PC-9 (cell line): ENCODE results near the gene ABCB6. TPM values are rescaled to one million over a fixed set of nuclear protein-coding genes. Genes with fewer than 3 reads are reported as not detected.

Source experiments
- BruUV-seq: library from RNA; stranded (reverse); fragments of 400-500 nt; replicated peaks from 2 replicates; lab custom pipeline; 2021; lab: Mats Ljungman, UMichigan
- CTCF ChIA-PET: fragments of 300-600 bp; sonication (Branson Sonifier 250); formaldehyde crosslinking; loops from one replicate; lab custom pipeline; 2022; ENCODE audit warnings: antibody characterized with exemption; lab: Charles Lee
- POLR2A ChIA-PET: fragments of 300-600 bp; sonication (Branson Sonifier 250); formaldehyde crosslinking; loops from one replicate; lab custom pipeline; 2022; ENCODE audit warnings: antibody characterized with exemption; ENCODE audit not compliant: unreplicated experiment; lab: Charles Lee
- DNase-seq, 2 experiments: peaks; one replicate each; pipeline versions ENCODE4 v3.0.0 to v3.0.0-alpha.2; 2015 to 2022; ENCODE audit warnings: mixed read lengths in 1 of 2
- H2AFZ ChIP-seq: fragments of 200-600 bp; sonication (generic); 2 replicates; pipeline ENCODE4 v1.8.1; 2017; ENCODE audit warnings: antibody characterized with exemption
- H3F3A ChIP-seq: fragments of 200-600 bp; sonication (generic); 2 replicates; pipeline ENCODE4 v1.8.1; 2017; ENCODE audit warnings: antibody characterized with exemption, mild to moderate bottlenecking, low read depth; ENCODE audit not compliant: insufficient read depth
- H3K27ac ChIP-seq: fragments of 200-600 bp; sonication (generic); 2 replicates; pipeline ENCODE4 v1.6.1; 2016; ENCODE audit warnings: mixed run types
- H3K27me3 ChIP-seq: fragments of 200-600 bp; sonication (generic); 2 replicates; pipeline ENCODE4 v1.6.1; 2016; ENCODE audit warnings: low read depth, mixed run types; ENCODE audit not compliant: insufficient read depth
- H3K36me3 ChIP-seq: fragments of 200-600 bp; sonication (generic); 2 replicates; pipeline ENCODE4 v1.6.1; 2016; ENCODE audit warnings: low read depth, mixed run types
- H3K4me1 ChIP-seq: fragments of 200-600 bp; sonication (generic); replicated peaks from 2 replicates; pipeline ENCODE4 v1.6.1; 2016; ENCODE audit warnings: mixed run types; ENCODE audit not compliant: insufficient read depth
- H3K4me2 ChIP-seq: fragments of 200-600 bp; sonication (generic); 2 replicates; pipeline ENCODE4 v1.6.1; 2017; ENCODE audit warnings: mixed run types
- H3K4me3 ChIP-seq: fragments of 200-600 bp; sonication (generic); 2 replicates; pipeline ENCODE4 v1.6.1; 2016; ENCODE audit warnings: mixed run types
- H3K79me2 ChIP-seq: fragments of 200-600 bp; sonication (generic); 2 replicates; pipeline ENCODE4 v1.6.1; 2017; ENCODE audit warnings: low read depth, mixed run types
- H3K9me2 ChIP-seq: fragments of 200-600 bp; sonication (generic); 2 replicates; pipeline ENCODE4 v1.8.1; 2017; ENCODE audit warnings: mild to moderate bottlenecking; ENCODE audit not compliant: insufficient read depth
- H3K9me3 ChIP-seq: fragments of 200-600 bp; sonication (generic); 2 replicates; pipeline ENCODE4 v1.8.1; 2016; ENCODE audit warnings: low read depth; ENCODE audit not compliant: insufficient read depth
- H4K20me1 ChIP-seq: fragments of 200-600 bp; sonication (generic); 2 replicates; pipeline ENCODE4 v1.8.1; 2017; ENCODE audit not compliant: insufficient read depth
- EZH2 ChIP-seq: fragments of 200-600 bp; sonication (generic); IDR thresholded peaks from 2 replicates; pipeline ENCODE4 v1.8.0; 2017; ENCODE audit warnings: antibody characterized with exemption, low read depth
- intact Hi-C: fragments of 100-400 bp; cut with micrococcal nuclease; formaldehyde crosslinking; loops from one replicate; pipeline ENCODE4 v1.10.0; 2022; ENCODE audit not compliant: unreplicated experiment
- total RNA-seq: library from RNA; stranded (reverse); gene quantifications from 2 replicates; pipeline ENCODE4 v1.2.3, GENCODE V29; 2021
- TF ChIP-seq, protein P1 (sequence below): fragments of 200-600 bp; sonication (generic); conservative IDR thresholded peaks from 2 replicates; pipeline ENCODE4 v1.6.1; 2017; ENCODE audit warnings: mixed run types, antibody characterized with exemption, mild to moderate bottlenecking, moderate library complexity

Gene ABCB6
- total RNA-seq, 1 experiment from 2014 or later, result 41.4 TPM

DNA sequence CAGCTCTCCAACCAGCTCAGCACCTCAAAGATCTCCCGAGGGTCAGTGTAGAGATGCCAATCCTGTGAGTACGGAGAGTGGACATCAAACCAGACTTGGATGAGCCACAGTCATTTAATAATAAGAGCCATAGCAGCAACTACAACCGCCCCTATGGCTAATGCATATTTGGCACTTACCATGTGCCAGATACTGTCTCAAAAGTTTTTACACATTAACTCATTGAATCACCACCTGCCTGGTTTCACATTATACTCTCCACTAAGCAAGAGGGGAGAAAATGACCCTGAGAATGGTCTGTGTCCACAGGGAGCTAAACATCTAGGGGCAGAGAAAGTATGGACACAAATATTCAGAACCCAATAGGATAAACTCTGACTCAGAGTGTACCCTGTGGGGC is 44.6 kb downstream of the ABCB6 start:
- H3K4me2 ChIP-seq, result no peak overlapping the region

DNA sequence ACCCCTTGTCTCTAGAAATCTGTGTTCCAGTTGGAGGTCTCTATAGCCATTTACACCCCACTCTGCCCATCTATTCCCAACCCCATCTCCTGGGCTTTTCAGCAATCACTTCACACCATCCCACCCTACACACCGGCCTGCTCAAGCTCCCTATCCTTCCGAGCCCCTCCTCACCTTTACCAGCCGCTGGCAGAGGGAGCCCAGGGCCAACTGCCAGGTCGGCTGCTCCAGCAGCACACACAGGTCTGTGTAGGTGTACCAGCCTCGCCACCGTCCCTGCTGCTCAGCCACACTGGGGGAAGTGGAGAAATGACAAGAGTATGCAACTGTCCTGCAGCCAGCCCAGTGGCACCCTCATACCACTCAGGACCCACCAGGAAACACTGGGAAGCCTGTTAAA is 45.6 kb downstream of the ABCB6 start:
- no peak for TF ChIP-seq EZH2
- TF ChIP-seq, protein P1, sequence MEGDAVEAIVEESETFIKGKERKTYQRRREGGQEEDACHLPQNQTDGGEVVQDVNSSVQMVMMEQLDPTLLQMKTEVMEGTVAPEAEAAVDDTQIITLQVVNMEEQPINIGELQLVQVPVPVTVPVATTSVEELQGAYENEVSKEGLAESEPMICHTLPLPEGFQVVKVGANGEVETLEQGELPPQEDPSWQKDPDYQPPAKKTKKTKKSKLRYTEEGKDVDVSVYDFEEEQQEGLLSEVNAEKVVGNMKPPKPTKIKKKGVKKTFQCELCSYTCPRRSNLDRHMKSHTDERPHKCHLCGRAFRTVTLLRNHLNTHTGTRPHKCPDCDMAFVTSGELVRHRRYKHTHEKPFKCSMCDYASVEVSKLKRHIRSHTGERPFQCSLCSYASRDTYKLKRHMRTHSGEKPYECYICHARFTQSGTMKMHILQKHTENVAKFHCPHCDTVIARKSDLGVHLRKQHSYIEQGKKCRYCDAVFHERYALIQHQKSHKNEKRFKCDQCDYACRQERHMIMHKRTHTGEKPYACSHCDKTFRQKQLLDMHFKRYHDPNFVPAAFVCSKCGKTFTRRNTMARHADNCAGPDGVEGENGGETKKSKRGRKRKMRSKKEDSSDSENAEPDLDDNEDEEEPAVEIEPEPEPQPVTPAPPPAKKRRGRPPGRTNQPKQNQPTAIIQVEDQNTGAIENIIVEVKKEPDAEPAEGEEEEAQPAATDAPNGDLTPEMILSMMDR, result no peak
- ChIA-PET CTCF (no interaction called here), POLR2A (no interaction called here)
- Histone ChIP-seq H3K9me3 (no peaks in the 10 kb centered on the region), H3K79me2 (peaks cover 21% of the 10 kb centered on the region), H3K27me3 (no peaks in the 10 kb centered on the region), H3K4me3 (no peak overlapping the region), H4K20me1 (no peaks in the 10 kb centered on the region; the same call in 1 of the 2 replicates), H3K36me3 (0 out of 2 replicates have a peak, but pooled peaks cover 12% of the 10 kb centered on the region), H3F3A (peaks cover 35% of the 10 kb centered on the region), H2AFZ (no peak overlapping the region), H3K4me2 (no peak overlapping the region), H3K9me2 (no peaks in the 10 kb centered on the region), H3K27ac (no peak overlapping the region), H3K4me1 (peaks cover 11% of the 10 kb centered on the region)
- BruUV-seq, result no TSS peak
- intact Hi-C loops, result no loop called here
- no peak for DNase-seq

More for the DNA sequence above, 44.6 kb downstream of the ABCB6 start:
- ChIA-PET POLR2A (interaction anchor here (0.7 kb wide), 1 partner anchor 195 kb away, joined by 3 read pairs; no protein-coding TSS in a partner anchor), CTCF (interaction anchor here (0.6 kb wide), 1 partner anchor 31 kb away, joined by 3 read pairs; no protein-coding TSS in a partner anchor)
- Histone ChIP-seq H4K20me1 (no peaks in the 10 kb centered on the region; the same call in 1 of the 2 replicates), H2AFZ (no peak overlapping the region), H3K27ac (no peak overlapping the region), H3K27me3 (no peaks in the 10 kb centered on the region), H3K79me2 (peaks cover 27% of the 10 kb centered on the region), H3K4me3 (no peak overlapping the region), H3K9me2 (no peaks in the 10 kb centered on the region), H3K4me1 (peaks cover 14% of the 10 kb centered on the region), H3F3A (peaks cover 35% of the 10 kb centered on the region), H3K36me3 (0 out of 2 replicates have a peak, but pooled peaks cover 12% of the 10 kb centered on the region), H3K9me3 (no peaks in the 10 kb centered on the region)
- no TSS peak for BruUV-seq
- intact Hi-C loops, result no loop called here
- TF ChIP-seq, protein P1, result no peak
- no peak for TF ChIP-seq EZH2
- DNase-seq, result no peak

DNA sequence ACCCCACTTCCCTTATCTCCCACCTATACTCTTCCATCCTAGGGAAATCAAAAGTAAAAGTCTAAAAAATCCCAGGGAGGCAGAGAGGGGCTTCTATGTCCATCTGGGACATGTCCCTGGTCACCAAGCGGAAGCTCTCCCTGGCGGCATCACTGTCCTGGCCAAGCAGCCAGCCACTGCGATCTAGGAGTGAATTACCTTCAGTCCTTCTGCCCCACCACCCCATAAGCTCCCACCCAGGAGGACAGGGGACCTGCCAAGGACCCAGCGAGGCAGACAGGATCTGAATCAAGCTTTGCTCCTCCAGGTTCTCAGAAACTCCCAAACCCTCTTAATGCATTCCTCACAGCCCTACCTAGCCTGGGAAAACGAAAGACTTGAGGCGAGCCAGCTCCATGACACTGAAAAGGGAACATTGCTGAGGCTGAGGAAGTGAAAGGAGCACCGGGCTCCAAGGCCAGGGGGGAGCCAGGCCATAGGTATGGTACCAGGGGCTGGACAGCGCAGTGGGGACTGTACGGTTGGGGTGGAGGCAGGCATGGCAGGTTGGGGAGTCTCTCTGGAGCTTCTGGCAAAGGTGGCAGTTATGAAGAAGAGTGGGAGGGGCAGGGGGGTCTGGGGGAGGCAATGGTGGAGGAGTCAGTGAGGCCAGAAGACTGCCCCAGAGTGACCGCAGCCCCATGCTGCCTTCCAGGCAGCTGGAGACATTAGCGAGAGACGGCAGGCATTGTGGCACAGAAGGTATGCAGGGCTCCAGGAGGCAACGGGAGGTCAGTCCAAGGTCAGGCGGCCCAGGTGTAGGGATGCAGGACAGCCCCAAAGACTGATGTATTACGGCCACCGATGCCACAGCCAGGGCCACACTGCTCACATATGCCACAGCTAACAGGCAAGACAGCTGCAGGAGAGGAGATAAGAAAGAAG is 46.3 kb downstream of the ABCB6 start:
- POLR2A ChIA-PET, result interaction anchor here (0.6 kb wide), 1 partner anchor 102 kb away, joined by 14 read pairs; no protein-coding TSS in a partner anchor
- intact Hi-C loops, result no loop called here
- no TSS peak for BruUV-seq

More for the DNA sequence above, 46.3 kb downstream of the ABCB6 start:
- no peak for DNase-seq
- CTCF ChIA-PET, result no interaction called here
- peaks cover 11% of the 10 kb centered on the region for H3K4me1 ChIP-seq
- peaks cover 33% of the 10 kb centered on the region for H3F3A ChIP-seq
- peaks cover 21% of the 10 kb centered on the region for H3K79me2 ChIP-seq
- H3K4me3 ChIP-seq, result no peak overlapping the region
- 0 out of 2 replicates have a peak, but pooled peaks cover 12% of the 10 kb centered on the region for H3K36me3 ChIP-seq
- no peaks in the 10 kb centered on the region; the same call in 1 of the 2 replicates for H4K20me1 ChIP-seq
- TF ChIP-seq, protein P1, result no peak
- no peak for TF ChIP-seq EZH2
- no peaks in the 10 kb centered on the region for H3K27me3 ChIP-seq
- no peak overlapping the region for H3K4me2 ChIP-seq
- no peak overlapping the region for H3K27ac ChIP-seq
- no peaks in the 10 kb centered on the region for H3K9me2 ChIP-seq
- H2AFZ ChIP-seq, result no peak overlapping the region
- no peaks in the 10 kb centered on the region for H3K9me3 ChIP-seq
